GM21723 (cell line): ENCODE results near the gene TAF1D.
"Not testable (repeated sequence)": the region's sequence is repeated elsewhere in the genome, so short reads cannot be mapped to it uniquely, and the experiment has no call there.

ENCODE experiments used
- ATAC-seq: cut with Tn5 transposase; IDR thresholded peaks from one replicate; pipeline ENCODE4 v1.9.1; 2021; ENCODE audit warnings: mild to moderate bottlenecking, moderate library complexity; ENCODE audit not compliant: unreplicated experiment

Gene TAF1D

GRCh38 chr11:93751001-93751400 lies 9.7 kb upstream of the TAF1D start:
- no peak for ATAC-seq

DNA sequence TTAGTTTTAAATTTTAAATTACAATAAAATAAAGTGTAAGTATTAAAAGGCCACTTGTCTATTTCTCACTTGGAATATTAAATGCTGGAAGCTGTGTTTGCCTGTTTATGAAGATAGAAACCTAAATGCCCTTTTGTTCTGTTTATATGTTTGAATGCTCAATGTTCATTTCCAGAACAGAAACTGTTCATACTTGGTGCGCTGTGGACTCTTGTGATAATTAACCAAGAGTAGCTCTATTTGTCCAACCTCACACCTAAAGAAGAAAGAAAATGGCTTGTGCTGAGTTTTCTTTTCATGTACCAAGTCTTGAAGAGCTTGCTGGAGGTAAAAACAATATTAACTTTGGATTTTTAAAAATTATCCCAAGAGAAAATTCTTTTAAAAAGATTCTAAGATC lies 5.8 kb upstream of the TAF1D start:
- peak; percentile 63 for ATAC-seq

DNA sequence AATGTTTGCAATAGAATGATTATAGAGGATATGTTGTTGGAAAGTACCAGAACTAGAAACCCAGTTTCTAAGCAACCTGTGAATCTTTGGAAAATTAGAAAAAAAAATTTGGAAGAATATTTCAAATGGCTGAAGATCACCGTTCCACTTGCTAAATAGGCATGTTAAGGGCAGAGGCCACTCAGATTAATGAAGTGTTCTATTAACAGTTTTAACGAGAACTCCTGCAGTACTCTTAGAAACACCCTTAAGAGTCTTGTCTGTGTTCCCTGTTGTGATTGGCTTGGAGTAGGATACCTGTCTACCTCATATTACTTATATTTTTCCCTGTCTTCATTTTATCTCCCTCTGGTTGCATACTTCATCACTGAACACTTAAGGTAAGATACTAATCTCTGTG lies 4.8 kb upstream of the TAF1D start:
- ATAC-seq = no peak

- not testable (repeated sequence) for ATAC-seq
Measured at GRCh38 chr11:93745005-93745755, 3.9 kb upstream of the TAF1D start.

- ATAC-seq = no peak
Measured at GRCh38 chr11:93744669-93745004, 3.3 kb upstream of the TAF1D start.

GRCh38 chr11:93743291-93743690 lies 2.0 kb upstream of the TAF1D start:
- no peak for ATAC-seq

DNA sequence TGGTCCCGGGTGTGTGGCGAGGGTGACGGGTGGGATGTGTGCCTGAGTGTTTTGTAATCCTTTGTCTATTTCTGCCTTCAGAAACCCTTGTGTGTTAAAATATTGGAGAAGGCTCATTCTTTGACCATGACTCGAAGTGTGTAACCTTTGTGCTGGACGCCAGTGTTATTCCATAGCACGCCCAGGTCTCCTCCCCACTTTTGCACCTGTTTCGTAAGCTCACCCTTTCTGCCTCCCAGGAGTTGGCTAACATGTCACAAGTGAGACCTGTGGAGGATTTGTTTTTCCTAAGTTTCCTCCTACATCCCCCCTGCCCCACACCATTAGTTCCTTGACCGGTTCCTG lies 559 bp upstream of the TAF1D start:
- ATAC-seq = peak; percentile 19

GRCh38 chr11:93740730-93741093 lies 583 bp downstream of the TAF1D start:
- ATAC-seq = peak; percentile 47

- ATAC-seq = no peak
Measured at GRCh38 chr11:93740031-93740729, 1.1 kb downstream of the TAF1D start.

DNA sequence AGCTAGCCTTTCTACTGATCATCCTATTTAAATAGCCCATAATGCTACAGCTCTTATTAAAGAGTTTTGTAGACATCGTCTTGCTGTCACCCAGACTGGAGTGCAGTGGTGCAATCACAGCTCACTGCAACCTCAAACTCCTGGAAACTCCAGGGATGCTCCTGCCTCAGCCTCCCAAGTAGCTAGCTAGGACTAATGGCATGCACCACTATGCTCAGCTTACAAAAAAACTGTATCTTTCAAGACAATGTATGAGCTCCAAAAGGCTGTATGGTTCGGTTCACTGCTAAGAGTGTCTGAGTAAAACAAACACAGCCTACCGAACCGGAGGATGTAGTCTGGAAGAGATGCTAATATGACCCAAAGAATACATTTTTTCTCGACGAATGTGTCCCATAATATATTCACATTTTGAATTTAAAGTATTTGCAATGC lies 2.6 kb downstream of the TAF1D start:
- no peak for ATAC-seq

GRCh38 chr11:93737904-93738612 lies 3.2 kb downstream of the TAF1D start:
- ATAC-seq = no peak

- ATAC-seq = no peak
Measured at GRCh38 chr11:93736129-93736528, 5.2 kb downstream of the TAF1D start.

- ATAC-seq = no peak
Measured at GRCh38 chr11:93735627-93736026, 5.7 kb downstream of the TAF1D start.

- no peak for ATAC-seq
Measured at GRCh38 chr11:93734427-93735222, 6.7 kb downstream of the TAF1D start.

DNA sequence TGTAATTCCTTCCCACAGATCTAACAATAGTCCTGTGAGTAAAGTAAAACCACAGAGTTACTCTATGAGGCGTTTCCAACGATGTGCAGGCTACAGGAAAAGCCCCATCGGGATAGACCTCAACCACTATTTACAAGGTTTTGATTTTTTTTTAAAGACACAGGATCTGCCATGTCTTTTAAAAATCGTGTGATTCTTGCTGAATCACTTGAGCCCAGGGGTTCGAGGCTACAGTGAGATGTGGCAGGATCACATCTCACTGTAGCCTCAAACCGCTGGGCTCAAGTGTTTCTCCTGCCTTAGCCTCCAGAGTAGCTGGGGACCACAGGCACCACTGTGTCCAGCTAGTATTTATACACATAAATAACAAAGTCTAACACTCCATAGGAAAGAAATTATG lies 7.8 kb downstream of the TAF1D start:
- ATAC-seq = no peak

GRCh38 chr11:93732237-93732892 lies 8.9 kb downstream of the TAF1D start:
- no peak for ATAC-seq

DNA sequence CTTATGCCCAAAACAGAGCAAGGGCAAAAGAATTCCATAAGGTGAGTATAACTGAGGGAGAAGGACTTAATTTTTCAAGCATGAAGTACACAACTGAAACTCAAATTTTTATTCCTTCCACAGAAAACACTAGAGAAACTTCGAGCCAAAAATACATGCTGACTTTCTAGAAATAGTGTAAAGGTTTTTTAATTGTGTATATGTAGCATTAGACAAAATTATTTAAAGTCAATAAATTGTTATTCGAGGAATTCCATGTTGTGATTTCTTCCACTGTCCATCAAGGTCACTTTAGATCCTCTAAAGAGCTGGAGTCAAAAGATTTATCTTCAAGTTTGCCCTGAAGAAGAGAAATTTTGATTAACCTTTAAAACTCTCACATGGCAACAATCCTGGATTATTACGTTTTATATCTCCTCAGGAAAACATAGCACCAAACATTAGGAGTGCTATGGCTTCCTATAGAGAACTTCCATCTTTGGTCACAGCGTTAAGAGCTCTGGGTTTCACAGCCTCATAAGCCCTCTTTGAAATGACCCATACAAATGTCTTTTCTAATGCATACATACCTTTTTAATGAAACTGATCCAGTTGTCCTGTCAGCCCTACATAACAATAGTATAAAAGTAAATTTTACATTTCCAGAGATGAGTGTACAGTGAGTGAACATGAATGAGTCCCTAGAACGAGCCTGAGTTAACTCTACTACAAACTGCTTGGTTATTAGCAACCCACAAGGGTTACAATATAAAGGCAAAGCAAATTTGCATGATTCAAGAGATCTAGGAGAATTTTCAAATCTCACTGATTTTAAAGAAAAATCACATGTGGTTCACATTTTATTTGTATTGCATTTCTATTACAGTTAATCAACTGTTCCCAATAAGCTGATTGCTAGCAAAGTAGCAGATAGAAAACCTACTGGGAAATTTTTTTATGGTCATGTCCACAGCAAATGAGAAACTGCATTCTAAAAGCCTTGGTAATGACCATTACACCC lies 10.9 kb downstream of the TAF1D start:
- ATAC-seq = no peak

DNA sequence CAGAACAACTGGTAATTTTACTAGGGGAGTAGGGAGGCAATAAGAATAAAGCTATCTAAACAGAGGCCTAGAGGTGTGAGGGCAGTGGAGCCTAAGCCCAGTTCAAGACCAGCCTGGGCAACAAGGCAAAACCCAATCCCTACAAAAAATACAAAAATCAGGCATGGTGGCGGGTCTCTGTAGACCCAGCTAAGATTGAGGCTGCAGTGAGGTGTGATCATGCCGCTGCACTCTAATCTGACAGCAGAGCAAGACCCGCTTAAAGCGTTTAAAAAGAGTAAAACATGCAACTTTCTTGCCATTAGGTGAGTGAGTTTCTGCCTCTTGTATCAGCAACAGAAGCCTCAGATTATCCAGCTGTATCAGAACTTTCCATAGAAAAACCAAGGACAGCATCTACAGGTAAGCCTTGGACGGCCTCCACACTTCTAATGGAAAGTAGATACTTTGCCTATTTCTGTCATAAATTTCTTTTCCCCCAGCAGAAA lies 12.1 kb downstream of the TAF1D start:
- ATAC-seq = no peak

GRCh38 chr11:93728792-93729128 lies 12.5 kb downstream of the TAF1D start:
- ATAC-seq = no peak
